ENCODE measurements around the gene C12orf42. TPM values are rescaled to one million over a fixed set of nuclear protein-coding genes. Genes with fewer than 3 reads are reported as not detected.

C12orf42 gene
- total RNA-seq, 1 experiment from 2014 or later = not detected

DNA sequence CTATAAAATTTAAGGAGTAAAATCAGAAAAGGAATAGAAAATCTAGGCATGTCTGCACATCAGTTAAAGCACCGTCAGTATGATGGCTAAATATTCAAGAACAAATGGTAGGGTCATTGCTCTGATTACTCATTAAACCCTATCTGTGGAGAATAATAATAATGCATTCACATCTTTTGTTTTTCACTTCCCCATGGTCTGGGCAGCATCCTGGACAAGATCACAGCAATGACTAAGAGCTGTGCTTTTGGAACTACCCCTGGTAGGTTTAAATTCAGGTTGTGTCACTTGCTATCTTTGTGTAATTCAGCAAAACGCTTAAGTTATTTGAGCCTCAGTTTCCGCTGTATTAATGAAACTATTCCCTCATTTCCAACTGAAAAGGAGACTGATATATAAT, 33.1 kb downstream of the C12orf42 start:
- no peak overlapping the region for H3K56ac ChIP-seq (ENCODE audit: insufficient read length, low read depth, low read length)
- H3K79me2 ChIP-seq (ENCODE audit: insufficient read depth, low read length) = no peaks in the 10 kb centered on the region
- no peak overlapping the region for H3K4me2 ChIP-seq (ENCODE audit: insufficient read depth, insufficient read length, low read length)
- no peak overlapping the region for H2BK12ac ChIP-seq (ENCODE audit: insufficient read length, low read depth, low read length)
- no peak overlapping the region for H4K5ac ChIP-seq (ENCODE audit: insufficient read length, low read depth, low read length)
- Mint-ChIP-seq H3K27me3 (ENCODE audit: low read depth) (no peaks in the 10 kb centered on the region; the same call in 1 of the 2 replicates), H3K4me3 (no peak overlapping the region), H3K9me3 (peaks cover 14 to 20% of the 10 kb centered on the region in 2 experiments), H3K36me3 (ENCODE audit: insufficient read depth in 1 of 3, low read depth in 3 of 3) (peaks cover 0 to 5% (median 5%) of the 10 kb centered on the region in 3 experiments; a peak in 2 of 7 replicates), H3K27ac (no peak overlapping the region), H3K4me1 (peaks cover 4 to 5% of the 10 kb centered on the region in 2 experiments)
- H3K14ac ChIP-seq (ENCODE audit: insufficient read depth, low read length) = no peak overlapping the region
- H3K27me3 ChIP-seq (ENCODE audit: insufficient read depth, low read length) = no peaks in the 10 kb centered on the region
- H2BK15ac ChIP-seq (ENCODE audit: low read depth, low read length) = no peak overlapping the region
- no peak overlapping the region for H3K4ac ChIP-seq (ENCODE audit: low read depth, low read length)
- H3K9ac ChIP-seq (ENCODE audit: extremely low read depth, insufficient read length, low read length) = no peak overlapping the region
- H3T11ph ChIP-seq (ENCODE audit: low read length) = no peak overlapping the region
- no peak overlapping the region for H2BK5ac ChIP-seq (ENCODE audit: insufficient read length, low read length)
- no peak overlapping the region for H3K23ac ChIP-seq (ENCODE audit: insufficient read length, low read depth, low read length)
- no peaks in the 10 kb centered on the region for H3K79me1 ChIP-seq (ENCODE audit: insufficient read depth, low read depth, low read length, poor library complexity, severe bottlenecking)
- no peaks in the 10 kb centered on the region for H4K20me1 ChIP-seq (ENCODE audit: control insufficient read depth, insufficient read depth, insufficient read length)
- H3K18ac ChIP-seq (ENCODE audit: insufficient read length, low read depth, low read length) = no peak overlapping the region
- no peak overlapping the region for H4K8ac ChIP-seq (replicated peaks; ENCODE audit: insufficient read length, low read depth, low read length)
- H3K9me3 ChIP-seq (ENCODE audit: control insufficient read depth, low read depth, low read length) = no peaks in the 10 kb centered on the region
- H2AK5ac ChIP-seq (ENCODE audit: insufficient read length, low read length) = no peak overlapping the region
- TF ChIP-seq, protein P1, sequence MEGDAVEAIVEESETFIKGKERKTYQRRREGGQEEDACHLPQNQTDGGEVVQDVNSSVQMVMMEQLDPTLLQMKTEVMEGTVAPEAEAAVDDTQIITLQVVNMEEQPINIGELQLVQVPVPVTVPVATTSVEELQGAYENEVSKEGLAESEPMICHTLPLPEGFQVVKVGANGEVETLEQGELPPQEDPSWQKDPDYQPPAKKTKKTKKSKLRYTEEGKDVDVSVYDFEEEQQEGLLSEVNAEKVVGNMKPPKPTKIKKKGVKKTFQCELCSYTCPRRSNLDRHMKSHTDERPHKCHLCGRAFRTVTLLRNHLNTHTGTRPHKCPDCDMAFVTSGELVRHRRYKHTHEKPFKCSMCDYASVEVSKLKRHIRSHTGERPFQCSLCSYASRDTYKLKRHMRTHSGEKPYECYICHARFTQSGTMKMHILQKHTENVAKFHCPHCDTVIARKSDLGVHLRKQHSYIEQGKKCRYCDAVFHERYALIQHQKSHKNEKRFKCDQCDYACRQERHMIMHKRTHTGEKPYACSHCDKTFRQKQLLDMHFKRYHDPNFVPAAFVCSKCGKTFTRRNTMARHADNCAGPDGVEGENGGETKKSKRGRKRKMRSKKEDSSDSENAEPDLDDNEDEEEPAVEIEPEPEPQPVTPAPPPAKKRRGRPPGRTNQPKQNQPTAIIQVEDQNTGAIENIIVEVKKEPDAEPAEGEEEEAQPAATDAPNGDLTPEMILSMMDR (conservative IDR thresholded peaks at IDR 0.05) = no peak
- H3K4me1 ChIP-seq (ENCODE audit: insufficient read depth, low read length) = no peaks in the 10 kb centered on the region
- no peak overlapping the region for H4K91ac ChIP-seq (ENCODE audit: insufficient read length, low read depth, low read length)
- no peak overlapping the region for H2AFZ ChIP-seq (ENCODE audit: low read length)
- no peak overlapping the region for H2BK120ac ChIP-seq (ENCODE audit: low read depth, low read length, poor library complexity, severe bottlenecking)
- DNase-seq = no peak
- WGBS (ENCODE audit: extremely low coverage, insufficient read length, low lambda C conversion rate) = no CpG with 5 or more reads among the region's 3 CpGs
- H3K23me2 ChIP-seq (ENCODE audit: insufficient read length, low read depth, low read length, poor library complexity, severe bottlenecking) = no peaks in the 10 kb centered on the region
- no peak overlapping the region for H3K27ac ChIP-seq (ENCODE audit: insufficient read length, low read depth, low read length)
- no peak overlapping the region for H2BK20ac ChIP-seq (ENCODE audit: low read depth, low read length, poor library complexity, severe bottlenecking)
